ENCODE results near the gene TPSD1. TPM values are rescaled to one million over a fixed set of nuclear protein-coding genes. Genes with fewer than 3 reads are reported as not detected.
"Not testable (repeated sequence)": the region's sequence is repeated elsewhere in the genome, so short reads cannot be mapped to it uniquely, and the experiment has no call there.

Gene TPSD1
- not detected in 2 replicates for total RNA-seq

DNA sequence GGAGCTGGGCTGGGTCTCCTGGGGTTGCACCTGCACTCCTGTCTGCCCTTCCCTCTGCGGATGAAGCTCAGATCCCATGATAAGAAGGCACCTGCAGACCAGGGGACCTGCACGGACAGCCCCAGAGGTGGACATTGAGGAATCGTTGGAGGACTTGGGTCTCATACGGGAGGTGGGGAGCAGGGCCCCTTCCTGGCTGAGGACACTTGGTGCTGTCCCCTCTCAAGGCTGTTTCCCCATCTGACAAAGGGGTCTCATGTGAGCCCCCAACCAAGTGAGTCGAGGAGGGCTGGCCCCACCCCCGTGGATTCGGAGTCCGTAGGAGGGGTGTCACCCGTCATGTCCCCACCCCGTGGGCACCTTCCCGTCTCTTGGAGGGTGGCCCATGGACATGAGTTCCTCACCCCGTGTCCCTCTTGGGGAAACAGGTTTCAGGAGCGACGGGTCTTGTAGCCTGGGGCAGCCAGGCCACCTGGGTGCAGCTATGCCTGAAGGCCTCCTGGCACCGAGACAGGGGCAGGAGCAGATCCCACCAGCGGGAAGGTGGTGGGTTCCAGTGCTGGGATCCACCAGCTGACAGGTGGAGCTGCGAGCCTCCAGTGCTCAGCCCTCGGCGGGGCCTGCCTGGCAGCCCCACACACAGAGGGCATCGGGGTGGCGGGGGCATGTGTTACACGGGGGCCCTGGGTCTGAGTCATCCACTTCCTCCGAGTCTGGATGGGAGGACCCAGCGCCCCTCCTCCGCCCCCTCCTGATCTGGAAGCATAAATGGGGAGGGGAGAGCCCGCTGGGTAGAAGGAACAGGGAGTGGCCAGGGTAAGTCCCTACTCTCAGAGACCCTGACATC lies at the start of gene TPSD1:
Gene TPSD1 (plus strand): TSS at position 794 of the 847 bp plus-strand sequence. CDS start 212 bp downstream, outside the sequence.
- intact Hi-C loops (cut with micrococcal nuclease) = not testable (repeated sequence)

DNA sequence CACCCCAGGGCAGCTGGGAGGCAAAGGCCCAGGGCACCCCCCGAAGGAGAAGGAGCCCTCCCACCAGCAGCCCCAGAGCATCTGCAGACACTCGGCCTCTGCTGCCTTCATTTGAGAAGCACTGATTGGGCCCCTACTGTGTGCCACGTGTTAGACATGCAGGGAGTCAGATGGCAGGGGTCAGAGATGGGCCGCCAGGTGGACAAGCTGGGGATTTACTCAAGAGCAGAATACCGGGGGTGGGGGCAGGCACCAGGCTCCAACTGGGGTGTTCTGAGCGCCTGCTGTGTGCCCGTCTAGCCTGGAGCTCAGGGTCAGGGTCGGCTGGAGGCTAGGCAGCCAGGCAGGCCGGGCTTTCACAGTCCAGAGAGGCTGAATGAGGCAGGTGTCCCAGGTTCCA lies 49.5 kb upstream of the TPSD1 start:
- intact Hi-C loops (cut with micrococcal nuclease) = no loop called here

DNA sequence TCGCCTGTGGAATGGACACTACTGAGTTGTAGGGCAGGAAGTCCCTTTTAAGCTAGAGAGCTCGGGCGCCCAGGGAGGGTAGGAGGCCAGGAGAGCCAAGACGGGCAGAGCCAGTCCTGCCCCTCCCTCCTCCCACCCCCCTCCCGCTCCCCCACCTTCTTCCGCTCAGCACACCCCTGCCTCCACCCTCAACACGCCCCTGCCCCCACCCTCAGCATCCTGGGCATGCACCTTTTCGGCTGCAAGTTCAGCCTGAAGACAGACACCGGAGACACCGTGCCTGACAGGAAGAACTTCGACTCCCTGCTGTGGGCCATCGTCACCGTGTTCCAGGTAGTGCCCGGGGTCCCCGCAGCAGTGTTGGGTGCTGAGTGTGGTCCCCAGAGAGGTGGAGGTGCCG lies 49.1 kb upstream of the TPSD1 start:
- intact Hi-C loops (cut with micrococcal nuclease) = no loop called here

DNA sequence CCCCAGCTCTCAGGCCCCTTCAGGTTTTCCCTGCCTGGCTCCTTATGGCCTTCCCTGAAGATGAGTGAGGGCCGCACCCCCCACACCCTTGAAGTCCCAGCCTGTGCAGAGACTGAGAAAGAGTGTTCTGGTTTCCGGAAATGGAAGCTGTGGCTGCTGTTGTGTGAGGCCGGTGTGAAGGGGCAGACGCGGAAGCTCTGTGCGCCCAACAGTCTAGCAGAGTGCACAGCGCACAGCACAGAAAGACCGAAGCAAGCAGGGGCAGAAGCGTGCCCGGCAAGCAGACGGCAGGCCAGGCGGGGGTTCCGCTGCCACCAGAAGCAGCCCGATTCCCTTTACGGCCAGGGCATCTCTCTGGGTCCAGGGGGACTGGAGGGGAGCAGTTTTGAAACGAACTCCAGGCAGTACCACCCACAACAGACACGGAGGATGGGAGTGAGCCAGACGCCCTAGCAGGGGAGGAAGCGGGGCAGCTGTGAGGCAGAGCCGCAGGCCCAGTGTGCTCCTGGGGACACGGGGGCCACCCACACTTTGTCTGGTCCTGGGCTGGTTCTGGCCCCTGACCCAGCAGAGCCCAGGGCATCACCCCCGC lies 47.5 kb upstream of the TPSD1 start:
- intact Hi-C loops (cut with micrococcal nuclease) = no loop called here

DNA sequence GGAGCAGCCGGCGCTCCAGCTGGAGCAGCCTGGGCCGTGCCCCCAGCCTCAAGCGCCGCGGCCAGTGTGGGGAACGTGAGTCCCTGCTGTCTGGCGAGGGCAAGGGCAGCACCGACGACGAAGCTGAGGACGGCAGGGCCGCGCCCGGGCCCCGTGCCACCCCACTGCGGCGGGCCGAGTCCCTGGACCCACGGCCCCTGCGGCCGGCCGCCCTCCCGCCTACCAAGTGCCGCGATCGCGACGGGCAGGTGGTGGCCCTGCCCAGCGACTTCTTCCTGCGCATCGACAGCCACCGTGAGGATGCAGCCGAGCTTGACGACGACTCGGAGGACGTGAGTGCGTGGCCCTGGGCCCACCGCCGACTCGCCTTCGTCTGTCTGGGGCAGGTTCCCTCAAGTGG lies 46.8 kb upstream of the TPSD1 start:
- intact Hi-C loops (cut with micrococcal nuclease) = no loop called here

DNA sequence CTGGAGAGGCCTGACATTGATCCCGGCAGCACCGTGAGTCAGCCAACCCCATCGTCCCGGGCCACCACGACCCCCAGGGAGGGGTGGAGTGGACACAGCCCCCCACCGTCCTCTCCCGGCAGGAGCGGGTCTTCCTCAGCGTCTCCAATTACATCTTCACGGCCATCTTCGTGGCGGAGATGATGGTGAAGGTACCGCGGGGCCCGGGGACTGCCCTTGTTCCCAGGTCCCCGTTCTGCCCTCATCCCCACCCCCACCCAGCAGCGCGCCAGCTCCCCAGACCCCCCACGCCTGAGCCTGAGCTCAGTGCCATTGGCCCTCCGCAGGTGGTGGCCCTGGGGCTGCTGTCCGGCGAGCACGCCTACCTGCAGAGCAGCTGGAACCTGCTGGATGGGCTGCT lies 45.4 kb upstream of the TPSD1 start:
- intact Hi-C loops (cut with micrococcal nuclease) = no loop called here

DNA sequence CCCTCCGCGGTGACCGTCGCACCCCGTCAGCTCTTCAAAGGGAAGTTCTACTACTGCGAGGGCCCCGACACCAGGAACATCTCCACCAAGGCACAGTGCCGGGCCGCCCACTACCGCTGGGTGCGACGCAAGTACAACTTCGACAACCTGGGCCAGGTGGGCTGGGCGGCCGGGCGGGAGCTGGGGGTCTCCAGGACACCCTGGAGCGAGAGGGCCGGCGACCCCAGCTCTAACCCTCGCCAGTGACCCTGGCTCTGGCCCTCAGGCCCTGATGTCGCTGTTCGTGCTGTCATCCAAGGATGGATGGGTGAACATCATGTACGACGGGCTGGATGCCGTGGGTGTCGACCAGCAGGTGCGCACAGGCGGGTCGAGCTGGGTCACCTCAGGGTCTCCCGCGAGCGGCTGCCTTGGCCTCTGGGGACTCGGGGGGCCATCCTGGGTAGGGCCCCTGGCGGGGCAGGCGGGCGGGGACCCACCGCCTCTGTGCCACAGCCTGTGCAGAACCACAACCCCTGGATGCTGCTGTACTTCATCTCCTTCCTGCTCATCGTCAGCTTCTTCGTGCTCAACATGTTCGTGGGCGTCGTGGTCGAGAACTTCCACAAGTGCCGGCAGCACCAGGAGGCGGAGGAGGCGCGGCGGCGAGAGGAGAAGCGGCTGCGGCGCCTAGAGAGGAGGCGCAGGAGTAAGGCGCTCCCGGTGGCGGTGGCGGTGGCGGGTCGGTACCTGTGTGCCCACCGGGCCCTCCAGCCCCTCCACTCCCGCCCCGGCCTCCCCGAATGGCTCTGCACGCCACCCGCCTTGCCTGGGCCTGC lies 44.2 kb upstream of the TPSD1 start:
- intact Hi-C loops (cut with micrococcal nuclease) = no loop called here

DNA sequence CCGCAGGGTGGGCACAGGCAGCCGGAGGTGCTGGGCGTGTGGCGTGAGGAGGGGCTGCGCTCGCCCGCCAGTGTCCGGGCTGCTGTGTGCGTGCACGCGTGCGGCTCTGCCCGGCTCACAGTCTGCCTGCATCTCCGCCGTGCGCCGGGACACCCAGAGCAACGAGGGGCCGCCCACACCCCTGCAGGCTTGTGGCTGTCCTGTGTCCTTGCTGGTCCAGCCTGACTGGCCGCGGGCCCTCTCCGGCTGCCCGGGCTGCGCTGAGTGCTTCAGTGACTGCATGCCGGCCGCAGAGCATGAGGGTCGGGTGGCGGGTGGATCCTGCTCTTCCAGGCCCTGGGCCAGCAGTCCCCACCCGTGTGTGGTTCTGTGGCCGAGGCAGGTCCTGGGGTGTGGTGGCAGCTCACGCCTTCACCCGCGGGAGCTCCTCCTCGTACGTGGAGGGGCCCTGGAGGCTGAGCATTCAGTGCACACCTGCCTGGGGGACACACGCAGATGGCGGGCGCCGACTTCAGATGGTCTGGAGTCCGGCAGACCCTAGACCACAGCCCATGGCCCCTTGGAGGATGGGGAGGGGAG lies 43.2 kb upstream of the TPSD1 start:
- intact Hi-C loops (cut with micrococcal nuclease) = no loop called here

DNA sequence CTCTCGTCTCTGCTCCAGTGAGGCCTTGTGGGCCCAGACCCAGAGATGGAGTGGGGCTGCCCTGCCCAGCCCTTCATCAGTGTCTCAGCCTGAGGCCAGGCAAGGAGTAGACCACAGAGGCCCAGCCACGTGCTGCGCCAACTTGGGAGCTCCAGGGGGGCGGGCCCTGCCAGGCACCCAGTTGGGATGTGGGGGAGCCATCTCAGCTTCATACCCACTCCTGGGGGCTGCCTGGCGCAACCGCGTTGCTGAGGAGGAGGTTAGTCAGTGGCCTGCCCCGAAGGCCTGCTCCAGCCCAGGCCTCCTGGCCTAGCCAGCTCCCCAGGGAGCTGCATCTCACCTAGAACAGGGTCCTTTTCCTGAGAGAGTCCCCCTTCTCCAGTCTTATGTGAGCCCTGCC lies 42.6 kb upstream of the TPSD1 start:
- intact Hi-C loops (cut with micrococcal nuclease) = no loop called here

DNA sequence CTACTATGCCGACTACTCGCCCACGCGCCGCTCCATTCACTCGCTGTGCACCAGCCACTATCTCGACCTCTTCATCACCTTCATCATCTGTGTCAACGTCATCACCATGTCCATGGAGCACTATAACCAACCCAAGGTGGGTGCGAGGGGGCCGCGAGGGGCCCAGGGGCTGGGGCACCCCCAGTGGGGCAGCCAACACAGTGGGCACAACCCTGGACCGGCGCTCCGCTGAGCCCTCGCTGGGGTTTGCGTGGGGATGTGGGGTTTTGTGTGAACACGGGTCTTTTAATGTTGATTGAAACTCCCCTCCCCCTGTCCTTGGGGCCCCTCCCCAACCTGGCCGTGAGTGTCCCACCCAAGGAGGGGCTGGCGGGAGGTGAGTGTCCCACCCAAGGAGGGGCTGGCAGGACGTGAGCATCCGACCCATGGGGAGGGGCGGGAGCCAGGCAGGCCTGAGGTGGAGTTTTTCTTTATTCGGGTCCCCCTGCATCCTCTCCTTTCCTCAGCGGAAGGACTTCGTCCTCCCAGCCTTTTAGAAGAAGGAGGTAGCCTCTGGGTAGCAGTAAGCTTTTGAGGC lies 42.0 kb upstream of the TPSD1 start:
- intact Hi-C loops (cut with micrococcal nuclease) = no loop called here

DNA sequence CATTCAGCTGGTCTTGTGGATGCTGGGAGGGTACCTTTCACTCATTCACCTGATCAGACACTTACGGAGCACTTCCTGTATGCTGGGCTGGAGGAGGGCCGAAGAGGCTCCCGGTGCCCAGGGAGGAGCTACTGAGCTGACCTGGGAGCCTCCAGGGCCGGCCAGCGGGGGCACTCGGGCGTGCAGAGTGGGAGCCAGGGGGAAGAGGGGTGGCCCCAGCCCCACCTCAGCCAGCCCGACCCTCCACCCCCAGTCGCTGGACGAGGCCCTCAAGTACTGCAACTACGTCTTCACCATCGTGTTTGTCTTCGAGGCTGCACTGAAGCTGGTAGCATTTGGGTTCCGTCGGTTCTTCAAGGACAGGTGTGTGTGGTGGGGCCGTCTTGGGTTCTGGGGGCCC lies 41.1 kb upstream of the TPSD1 start:
- intact Hi-C loops (cut with micrococcal nuclease) = no loop called here

DNA sequence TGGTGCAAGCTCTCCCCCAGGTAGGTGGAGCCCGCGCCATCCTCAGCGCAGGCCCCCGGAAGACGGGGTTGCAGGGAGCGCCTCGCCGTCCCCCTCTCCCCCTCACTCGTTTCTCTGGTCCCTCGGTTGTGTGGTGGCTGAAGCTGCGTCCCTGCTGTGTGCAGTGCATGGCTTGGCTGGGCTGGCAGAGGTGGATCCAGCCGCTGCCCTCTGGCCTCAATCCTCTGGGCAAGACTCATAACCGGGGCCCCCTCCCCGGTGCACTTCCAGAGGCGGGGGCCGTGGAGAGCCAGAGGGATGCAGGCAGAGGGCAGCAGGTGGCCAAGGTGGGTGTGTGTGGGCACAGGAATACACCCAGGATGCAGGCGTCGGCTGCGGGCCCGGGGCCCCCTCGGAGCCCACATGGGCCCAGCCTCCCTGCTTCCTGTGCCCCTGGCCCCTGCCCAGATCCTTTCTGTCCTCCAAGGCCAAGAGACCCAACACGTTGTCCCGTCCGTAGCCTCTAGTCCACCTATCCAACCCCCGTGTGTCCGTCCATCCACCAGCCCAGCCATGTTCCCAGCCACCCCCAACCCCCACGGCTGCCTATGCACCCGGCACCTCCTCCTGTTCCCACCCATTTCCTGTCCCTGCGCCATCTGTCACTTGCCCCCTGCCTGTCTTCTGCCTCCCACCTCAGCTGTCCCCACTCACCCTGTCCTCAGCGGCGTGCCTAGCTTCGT lies 40.1 kb upstream of the TPSD1 start:
- intact Hi-C loops (cut with micrococcal nuclease) = no loop called here

DNA sequence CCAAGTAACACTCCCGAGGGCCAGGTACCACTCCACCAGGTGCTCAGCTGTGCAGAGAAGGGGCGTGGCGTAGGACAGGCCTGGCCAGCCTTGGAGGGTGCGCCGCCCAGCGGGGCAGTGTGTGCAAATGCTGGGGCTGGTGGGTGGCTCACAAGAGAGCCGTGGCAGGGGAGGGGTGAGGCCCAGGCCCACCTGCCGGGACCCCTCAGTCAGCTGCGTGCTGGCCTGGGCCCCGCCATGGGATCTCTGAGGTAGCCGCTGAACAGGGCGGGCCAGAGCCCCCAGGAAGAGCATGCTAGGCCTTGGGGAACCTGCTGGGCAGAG lies 39.6 kb upstream of the TPSD1 start:
- intact Hi-C loops (cut with micrococcal nuclease) = no loop called here

DNA sequence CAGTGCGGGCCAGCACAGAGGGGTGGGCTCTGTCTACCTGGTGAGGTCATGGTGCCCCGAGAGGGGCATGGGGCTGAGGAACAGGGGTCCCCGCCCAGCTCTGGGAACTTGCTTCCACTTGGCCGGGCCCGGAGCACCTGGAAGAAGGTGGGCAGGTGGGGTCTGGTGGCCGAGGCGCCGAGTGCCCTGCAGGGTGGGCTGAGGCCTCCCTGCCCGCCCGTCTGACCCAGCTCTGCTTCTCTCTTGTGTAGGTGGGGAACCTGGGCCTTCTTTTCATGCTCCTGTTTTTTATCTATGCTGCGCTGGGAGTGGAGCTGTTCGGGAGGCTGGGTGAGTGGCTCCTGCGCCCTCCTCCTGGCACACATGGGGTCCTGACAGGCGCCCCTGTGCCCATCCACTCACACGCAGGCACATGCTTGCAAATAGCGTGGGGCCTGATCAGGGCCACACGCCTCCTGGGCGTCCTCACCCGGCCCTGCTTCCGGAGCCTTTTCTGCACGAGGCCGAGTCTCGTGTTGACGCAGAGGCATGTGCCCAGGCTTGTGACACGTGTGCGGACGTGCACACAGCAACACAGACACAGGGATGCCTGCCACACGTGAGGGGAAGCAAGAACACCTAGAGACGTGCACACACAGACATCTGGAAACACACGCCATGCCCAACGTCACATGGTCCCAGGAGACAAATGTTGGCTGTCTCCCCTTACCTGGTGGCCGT lies 39.0 kb upstream of the TPSD1 start:
- intact Hi-C loops (cut with micrococcal nuclease) = no loop called here

DNA sequence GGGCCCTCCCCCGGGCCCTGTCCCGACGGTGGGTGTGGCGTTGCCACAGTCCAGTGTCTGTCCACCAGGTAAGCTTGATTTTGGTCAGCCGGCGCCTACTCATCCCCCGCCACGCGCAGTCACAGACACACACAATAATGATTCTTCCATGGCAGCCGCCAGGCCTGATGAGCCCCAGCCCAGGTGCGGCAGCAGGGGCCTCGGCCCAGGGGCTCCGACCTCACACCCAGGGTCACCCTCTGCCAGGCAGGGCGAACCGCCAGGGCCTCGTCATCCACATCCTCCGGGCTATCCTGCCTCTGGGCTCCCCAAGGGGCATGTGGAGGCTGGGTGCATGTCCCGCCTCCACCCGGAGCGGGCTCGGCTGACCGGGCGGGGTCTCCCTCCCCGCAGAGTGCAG lies 38.3 kb upstream of the TPSD1 start:
- intact Hi-C loops (cut with micrococcal nuclease) = no loop called here

DNA sequence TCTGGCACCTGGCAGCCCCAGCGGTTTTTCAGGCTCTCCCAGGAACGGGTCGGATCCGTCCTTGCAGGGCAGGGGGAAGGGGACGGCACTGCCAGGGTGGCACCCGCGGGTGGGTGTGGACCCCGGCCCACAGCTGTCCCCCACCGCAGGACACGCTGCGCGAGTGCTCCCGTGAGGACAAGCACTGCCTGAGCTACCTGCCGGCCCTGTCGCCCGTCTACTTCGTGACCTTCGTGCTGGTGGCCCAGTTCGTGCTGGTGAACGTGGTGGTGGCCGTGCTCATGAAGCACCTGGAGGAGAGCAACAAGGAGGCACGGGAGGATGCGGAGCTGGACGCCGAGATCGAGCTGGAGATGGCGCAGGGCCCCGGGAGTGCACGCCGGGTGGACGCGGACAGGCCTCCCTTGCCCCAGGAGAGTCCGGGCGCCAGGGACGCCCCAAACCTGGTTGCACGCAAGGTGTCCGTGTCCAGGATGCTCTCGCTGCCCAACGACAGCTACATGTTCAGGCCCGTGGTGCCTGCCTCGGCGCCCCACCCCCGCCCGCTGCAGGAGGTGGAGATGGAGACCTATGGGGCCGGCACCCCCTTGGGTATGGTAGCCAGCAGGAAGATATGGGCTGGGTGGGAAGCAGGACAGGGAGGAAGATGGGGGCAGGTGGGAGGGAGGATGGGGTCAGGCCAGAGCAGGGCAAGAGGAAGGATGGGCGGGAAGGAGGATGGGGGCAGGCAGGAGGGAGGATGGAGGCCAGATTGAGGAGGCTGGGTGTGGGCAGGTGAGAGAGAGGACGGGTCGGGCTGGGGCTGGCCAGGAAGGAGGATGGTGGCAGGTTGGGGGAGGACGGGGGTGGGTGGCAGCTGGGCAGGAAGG lies 37.6 kb upstream of the TPSD1 start:
- intact Hi-C loops (cut with micrococcal nuclease) = no loop called here

DNA sequence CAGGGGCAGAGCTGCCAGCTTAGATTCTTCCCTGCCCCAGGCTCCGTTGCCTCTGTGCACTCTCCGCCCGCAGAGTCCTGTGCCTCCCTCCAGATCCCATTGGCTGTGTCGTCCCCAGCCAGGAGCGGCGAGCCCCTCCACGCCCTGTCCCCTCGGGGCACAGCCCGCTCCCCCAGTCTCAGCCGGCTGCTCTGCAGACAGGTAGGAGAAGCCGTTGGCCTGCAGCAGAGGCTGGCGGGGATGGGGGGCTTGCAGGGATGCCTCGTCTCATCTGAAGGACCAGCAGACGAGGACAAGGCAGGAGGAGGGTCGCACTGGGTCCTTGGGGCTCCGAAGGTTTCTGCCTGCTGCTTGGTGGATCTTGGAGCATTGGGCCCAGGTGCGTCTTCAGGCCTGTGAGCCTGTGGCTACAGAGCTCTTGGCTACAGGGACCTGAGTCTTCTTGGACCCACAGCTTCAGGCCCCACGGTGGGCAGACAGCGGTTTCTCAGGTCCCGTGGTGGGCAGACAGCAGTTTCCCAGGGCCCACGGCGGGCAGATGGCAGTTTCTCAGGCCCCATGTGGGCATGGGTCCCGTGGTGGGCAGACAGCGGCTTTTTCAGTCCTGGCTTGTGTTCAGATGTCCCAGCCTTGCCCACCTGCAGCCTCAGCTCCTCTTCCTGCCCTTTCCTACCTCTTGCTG lies 36.8 kb upstream of the TPSD1 start:
- intact Hi-C loops (cut with micrococcal nuclease) = no loop called here

DNA sequence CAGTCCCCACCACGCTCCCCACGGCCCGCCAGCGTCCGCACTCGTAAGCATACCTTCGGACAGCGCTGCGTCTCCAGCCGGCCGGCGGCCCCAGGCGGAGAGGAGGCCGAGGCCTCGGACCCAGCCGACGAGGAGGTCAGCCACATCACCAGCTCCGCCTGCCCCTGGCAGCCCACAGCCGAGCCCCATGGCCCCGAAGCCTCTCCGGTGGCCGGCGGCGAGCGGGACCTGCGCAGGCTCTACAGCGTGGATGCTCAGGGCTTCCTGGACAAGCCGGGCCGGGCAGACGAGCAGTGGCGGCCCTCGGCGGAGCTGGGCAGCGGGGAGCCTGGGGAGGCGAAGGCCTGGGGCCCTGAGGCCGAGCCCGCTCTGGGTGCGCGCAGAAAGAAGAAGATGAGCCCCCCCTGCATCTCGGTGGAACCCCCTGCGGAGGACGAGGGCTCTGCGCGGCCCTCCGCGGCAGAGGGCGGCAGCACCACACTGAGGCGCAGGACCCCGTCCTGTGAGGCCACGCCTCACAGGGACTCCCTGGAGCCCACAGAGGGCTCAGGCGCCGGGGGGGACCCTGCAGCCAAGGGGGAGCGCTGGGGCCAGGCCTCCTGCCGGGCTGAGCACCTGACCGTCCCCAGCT lies 35.7 kb upstream of the TPSD1 start:
- intact Hi-C loops (cut with micrococcal nuclease) = no loop called here

Measured in T-helper 2 cell treated with Interferon-gamma antibody and Interleukin-4, amounts not matched to agents 100 ng/mL and 5 ng/mL, for 36 hours (primary cell).